ENCODE data around the gene CLEC18B.

- no peak for TF ChIP-seq CTCF (IDR thresholded peaks at IDR 0.05)
- TF ChIP-seq ZFX (IDR thresholded peaks at IDR 0.05; ENCODE audit: borderline replicate concordance), result no peak
Observed at GRCh38 chr16:74460542-74460941, 39.3 kb upstream of the CLEC18B start.

Measured in 22Rv1 (cell line).